GM23338 (cell line): ENCODE data around the gene RAD51B. TPM values are rescaled to one million over a fixed set of nuclear protein-coding genes. Genes with fewer than 3 reads are reported as not detected.

Source experiments
- CTCF ChIP-seq, 2 experiments: fragments of 200-600 bp in 1 of 2; sonication (generic) in 1 of 2; conservative IDR thresholded peaks; 2 replicates each; pipeline versions ENCODE4 v1.5.1 to v1.6.1; 2016 to 2017; ENCODE audit warnings: antibody characterized with exemption in 2 of 2, low read depth in 2 of 2, mild to moderate bottlenecking in 2 of 2, moderate library complexity in 1 of 2
- NANOG ChIP-seq: IDR thresholded peaks from 2 replicates; pipeline ENCODE4 v1.6.1; 2016; ENCODE audit warnings: antibody characterized with exemption, borderline replicate concordance
- ZNF331 ChIP-seq: fragments of 250-450 bp; sonication (Bioruptor Pico); IDR thresholded peaks from 2 replicates; pipeline ENCODE4 v1.5.0; 2020; ENCODE audit warnings: low read depth, mild to moderate bottlenecking, moderate library complexity
- polyA plus RNA-seq: library from polyadenylated mRNA; unstranded; fragments of >200 nt; fragmentation: Nextera tagmentation; extraction: Ambion mirVana; gene quantifications from 2 replicates; pipeline ENCODE4 v1.2.1, GENCODE V29; 2016
- total RNA-seq: library from RNA; depleted of rRNA; stranded (reverse); fragments of >200 nt; shearing (Covaris generic); gene quantifications from 2 replicates; pipeline ENCODE4 v1.2.3, GENCODE V29; 2014
- TF ChIP-seq, protein P1 (sequence below): fragments of 250-450 bp; sonication (Bioruptor Pico); IDR thresholded peaks from 2 replicates; pipeline ENCODE4 v1.5.0; 2020; ENCODE audit warnings: mild to moderate bottlenecking, moderate library complexity
- TF ChIP-seq, protein P2 (sequence below): IDR thresholded peaks from one replicate; pipeline ENCODE4 v1.6.1; 2018; ENCODE audit warnings: antibody characterized with exemption; ENCODE audit not compliant: unreplicated experiment

RAD51B gene
- total and polyA plus RNA-seq, 2 experiments from 2014 or later = 15.7 to 29.1 TPM

- TF ChIP-seq, protein P1, sequence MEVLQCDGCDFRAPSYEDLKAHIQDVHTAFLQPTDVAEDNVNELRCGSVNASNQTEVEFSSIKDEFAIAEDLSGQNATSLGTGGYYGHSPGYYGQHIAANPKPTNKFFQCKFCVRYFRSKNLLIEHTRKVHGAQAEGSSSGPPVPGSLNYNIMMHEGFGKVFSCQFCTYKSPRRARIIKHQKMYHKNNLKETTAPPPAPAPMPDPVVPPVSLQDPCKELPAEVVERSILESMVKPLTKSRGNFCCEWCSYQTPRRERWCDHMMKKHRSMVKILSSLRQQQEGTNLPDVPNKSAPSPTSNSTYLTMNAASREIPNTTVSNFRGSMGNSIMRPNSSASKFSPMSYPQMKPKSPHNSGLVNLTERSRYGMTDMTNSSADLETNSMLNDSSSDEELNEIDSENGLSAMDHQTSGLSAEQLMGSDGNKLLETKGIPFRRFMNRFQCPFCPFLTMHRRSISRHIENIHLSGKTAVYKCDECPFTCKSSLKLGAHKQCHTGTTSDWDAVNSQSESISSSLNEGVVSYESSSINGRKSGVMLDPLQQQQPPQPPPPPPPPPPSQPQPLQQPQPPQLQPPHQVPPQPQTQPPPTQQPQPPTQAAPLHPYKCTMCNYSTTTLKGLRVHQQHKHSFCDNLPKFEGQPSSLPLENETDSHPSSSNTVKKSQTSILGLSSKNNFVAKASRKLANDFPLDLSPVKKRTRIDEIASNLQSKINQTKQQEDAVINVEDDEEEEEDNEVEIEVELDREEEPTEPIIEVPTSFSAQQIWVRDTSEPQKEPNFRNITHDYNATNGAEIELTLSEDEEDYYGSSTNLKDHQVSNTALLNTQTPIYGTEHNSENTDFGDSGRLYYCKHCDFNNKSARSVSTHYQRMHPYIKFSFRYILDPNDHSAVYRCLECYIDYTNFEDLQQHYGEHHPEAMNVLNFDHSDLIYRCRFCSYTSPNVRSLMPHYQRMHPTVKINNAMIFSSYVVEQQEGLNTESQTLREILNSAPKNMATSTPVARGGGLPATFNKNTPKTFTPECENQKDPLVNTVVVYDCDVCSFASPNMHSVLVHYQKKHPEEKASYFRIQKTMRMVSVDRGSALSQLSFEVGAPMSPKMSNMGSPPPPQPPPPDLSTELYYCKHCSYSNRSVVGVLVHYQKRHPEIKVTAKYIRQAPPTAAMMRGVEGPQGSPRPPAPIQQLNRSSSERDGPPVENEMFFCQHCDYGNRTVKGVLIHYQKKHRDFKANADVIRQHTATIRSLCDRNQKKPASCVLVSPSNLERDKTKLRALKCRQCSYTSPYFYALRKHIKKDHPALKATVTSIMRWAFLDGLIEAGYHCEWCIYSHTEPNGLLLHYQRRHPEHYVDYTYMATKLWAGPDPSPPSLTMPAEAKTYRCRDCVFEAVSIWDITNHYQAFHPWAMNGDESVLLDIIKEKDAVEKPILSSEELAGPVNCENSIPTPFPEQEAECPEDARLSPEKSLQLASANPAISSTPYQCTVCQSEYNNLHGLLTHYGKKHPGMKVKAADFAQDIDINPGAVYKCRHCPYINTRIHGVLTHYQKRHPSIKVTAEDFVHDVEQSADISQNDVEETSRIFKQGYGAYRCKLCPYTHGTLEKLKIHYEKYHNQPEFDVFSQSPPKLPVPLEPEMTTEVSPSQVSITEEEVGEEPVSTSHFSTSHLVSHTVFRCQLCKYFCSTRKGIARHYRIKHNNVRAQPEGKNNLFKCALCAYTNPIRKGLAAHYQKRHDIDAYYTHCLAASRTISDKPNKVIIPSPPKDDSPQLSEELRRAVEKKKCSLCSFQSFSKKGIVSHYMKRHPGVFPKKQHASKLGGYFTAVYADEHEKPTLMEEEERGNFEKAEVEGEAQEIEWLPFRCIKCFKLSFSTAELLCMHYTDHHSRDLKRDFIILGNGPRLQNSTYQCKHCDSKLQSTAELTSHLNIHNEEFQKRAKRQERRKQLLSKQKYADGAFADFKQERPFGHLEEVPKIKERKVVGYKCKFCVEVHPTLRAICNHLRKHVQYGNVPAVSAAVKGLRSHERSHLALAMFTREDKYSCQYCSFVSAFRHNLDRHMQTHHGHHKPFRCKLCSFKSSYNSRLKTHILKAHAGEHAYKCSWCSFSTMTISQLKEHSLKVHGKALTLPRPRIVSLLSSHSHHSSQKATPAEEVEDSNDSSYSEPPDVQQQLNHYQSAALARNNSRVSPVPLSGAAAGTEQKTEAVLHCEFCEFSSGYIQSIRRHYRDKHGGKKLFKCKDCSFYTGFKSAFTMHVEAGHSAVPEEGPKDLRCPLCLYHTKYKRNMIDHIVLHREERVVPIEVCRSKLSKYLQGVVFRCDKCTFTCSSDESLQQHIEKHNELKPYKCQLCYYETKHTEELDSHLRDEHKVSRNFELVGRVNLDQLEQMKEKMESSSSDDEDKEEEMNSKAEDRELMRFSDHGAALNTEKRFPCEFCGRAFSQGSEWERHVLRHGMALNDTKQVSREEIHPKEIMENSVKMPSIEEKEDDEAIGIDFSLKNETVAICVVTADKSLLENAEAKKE (CRISPR knock-in tag) = no peak
- TF ChIP-seq CTCF (conservative IDR thresholded peaks at IDR 0.05; ENCODE audit: low read depth in 2 of 2) (no peak), ZNF331 (no peak), NANOG (no peak)
- TF ChIP-seq, protein P2, sequence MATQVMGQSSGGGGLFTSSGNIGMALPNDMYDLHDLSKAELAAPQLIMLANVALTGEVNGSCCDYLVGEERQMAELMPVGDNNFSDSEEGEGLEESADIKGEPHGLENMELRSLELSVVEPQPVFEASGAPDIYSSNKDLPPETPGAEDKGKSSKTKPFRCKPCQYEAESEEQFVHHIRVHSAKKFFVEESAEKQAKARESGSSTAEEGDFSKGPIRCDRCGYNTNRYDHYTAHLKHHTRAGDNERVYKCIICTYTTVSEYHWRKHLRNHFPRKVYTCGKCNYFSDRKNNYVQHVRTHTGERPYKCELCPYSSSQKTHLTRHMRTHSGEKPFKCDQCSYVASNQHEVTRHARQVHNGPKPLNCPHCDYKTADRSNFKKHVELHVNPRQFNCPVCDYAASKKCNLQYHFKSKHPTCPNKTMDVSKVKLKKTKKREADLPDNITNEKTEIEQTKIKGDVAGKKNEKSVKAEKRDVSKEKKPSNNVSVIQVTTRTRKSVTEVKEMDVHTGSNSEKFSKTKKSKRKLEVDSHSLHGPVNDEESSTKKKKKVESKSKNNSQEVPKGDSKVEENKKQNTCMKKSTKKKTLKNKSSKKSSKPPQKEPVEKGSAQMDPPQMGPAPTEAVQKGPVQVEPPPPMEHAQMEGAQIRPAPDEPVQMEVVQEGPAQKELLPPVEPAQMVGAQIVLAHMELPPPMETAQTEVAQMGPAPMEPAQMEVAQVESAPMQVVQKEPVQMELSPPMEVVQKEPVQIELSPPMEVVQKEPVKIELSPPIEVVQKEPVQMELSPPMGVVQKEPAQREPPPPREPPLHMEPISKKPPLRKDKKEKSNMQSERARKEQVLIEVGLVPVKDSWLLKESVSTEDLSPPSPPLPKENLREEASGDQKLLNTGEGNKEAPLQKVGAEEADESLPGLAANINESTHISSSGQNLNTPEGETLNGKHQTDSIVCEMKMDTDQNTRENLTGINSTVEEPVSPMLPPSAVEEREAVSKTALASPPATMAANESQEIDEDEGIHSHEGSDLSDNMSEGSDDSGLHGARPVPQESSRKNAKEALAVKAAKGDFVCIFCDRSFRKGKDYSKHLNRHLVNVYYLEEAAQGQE = no peak
These were observed 787.7 kb downstream of the RAD51B start (continued) for GRCh38 chr14:68607081-68607866.
